GM23248 (cell line): Measurements from ENCODE around the gene MYO1A. TPM values are rescaled to one million over a fixed set of nuclear protein-coding genes. Genes with fewer than 3 reads are reported as not detected.
A peak's percentile ranks its signal among the peaks of the same experiment; 100 is the strongest.

Source experiments
- DNase-seq: peaks from one replicate; pipeline ENCODE4 v3.0.0-alpha.2; 2015
- H2AFZ ChIP-seq: fragments of 200-600 bp; sonication (generic); 2 replicates; pipeline ENCODE4 v1.6.1; 2016; ENCODE audit warnings: antibody characterized with exemption
- H3F3A ChIP-seq: fragments of 200-600 bp; sonication (generic); 2 replicates; pipeline ENCODE4 v1.6.1; 2016; ENCODE audit warnings: mild to moderate bottlenecking, antibody characterized with exemption, mixed run types; ENCODE audit not compliant: insufficient read depth
- H3K27ac ChIP-seq: fragments of 200-600 bp; sonication (generic); 2 replicates; pipeline ENCODE4 v1.5.1; 2016; ENCODE audit warnings: mild to moderate bottlenecking
- H3K27me3 ChIP-seq: fragments of 200-600 bp; sonication (generic); replicated peaks from 2 replicates; pipeline ENCODE4 v1.6.1; 2016; ENCODE audit warnings: mild to moderate bottlenecking; ENCODE audit not compliant: insufficient read depth
- H3K36me3 ChIP-seq: fragments of 200-600 bp; sonication (generic); 2 replicates; pipeline ENCODE4 v1.6.1; 2016; ENCODE audit warnings: low read depth, mild to moderate bottlenecking
- H3K4me1 ChIP-seq: fragments of 200-600 bp; sonication (generic); 2 replicates; pipeline ENCODE4 v1.6.1; 2016; ENCODE audit warnings: mild to moderate bottlenecking; ENCODE audit not compliant: insufficient read depth
- H3K4me2 ChIP-seq: fragments of 200-600 bp; sonication (generic); one replicate; pipeline ENCODE4 v1.6.1; 2016; ENCODE audit warnings: mild to moderate bottlenecking; ENCODE audit not compliant: unreplicated experiment
- H3K4me3 ChIP-seq: fragments of 200-600 bp; sonication (generic); 2 replicates; pipeline ENCODE4 v1.5.1; 2016; ENCODE audit warnings: mild to moderate bottlenecking
- H3K79me2 ChIP-seq: fragments of 200-600 bp; sonication (generic); 2 replicates; pipeline ENCODE4 v1.6.1; 2016; ENCODE audit warnings: mild to moderate bottlenecking; ENCODE audit not compliant: insufficient read depth
- H3K9ac ChIP-seq: fragments of 200-600 bp; sonication (generic); 2 replicates; pipeline ENCODE4 v1.6.1; 2016; ENCODE audit warnings: mild to moderate bottlenecking
- H3K9me2 ChIP-seq: fragments of 200-600 bp; sonication (generic); 2 replicates; pipeline ENCODE4 v1.6.1; 2016; ENCODE audit warnings: mixed run types, mild to moderate bottlenecking, moderate library complexity; ENCODE audit not compliant: insufficient read depth
- H3K9me3 ChIP-seq: fragments of 200-600 bp; sonication (generic); one replicate; pipeline ENCODE4 v1.6.1; 2017; ENCODE audit warnings: low read depth
- H4K20me1 ChIP-seq: fragments of 200-600 bp; sonication (generic); 2 replicates; pipeline ENCODE4 v1.6.0; 2016; ENCODE audit not compliant: insufficient read depth
- EZH2 ChIP-seq: fragments of 200-600 bp; sonication (generic); IDR thresholded peaks from 2 replicates; pipeline ENCODE4 v1.6.1; 2018; ENCODE audit warnings: antibody characterized with exemption, mild to moderate bottlenecking; ENCODE audit not compliant: insufficient read depth, poor library complexity, severe bottlenecking
- EZH2phosphoT487 ChIP-seq: fragments of 200-600 bp; sonication (generic); IDR thresholded peaks from 2 replicates; pipeline ENCODE4 v1.6.1; 2018; ENCODE audit warnings: antibody characterized with exemption, moderate library complexity, mild to moderate bottlenecking, low read depth; ENCODE audit not compliant: insufficient read depth
- WGBS, 2 experiments: methylation state at CpG; one replicate each; pipeline ENCODE4 v1.1.6; 2015 to 2017; ENCODE audit warnings: low lambda C conversion rate in 2 of 2, low coverage in 1 of 2; ENCODE audit errors: missing lambda C conversion rate in 2 of 2; 5-methylcytosine and 5-hydroxymethylcytosine counted together
- in situ Hi-C: fragments of 300-500 bp; cut with MboI; formaldehyde crosslinking; loops from 2 replicates; pipeline ENCODE4 v1.15.0; 2020
- polyA plus RNA-seq: library from polyadenylated mRNA; unstranded; fragments of >200 nt; fragmentation: Nextera tagmentation; extraction: Ambion mirVana; gene quantifications from 2 replicates; pipeline ENCODE4 v1.2.1, GENCODE V29; 2016
- total RNA-seq: library from RNA; depleted of rRNA; stranded (reverse); fragments of >200 nt; shearing (Covaris generic); gene quantifications from 2 replicates; pipeline ENCODE4 v1.2.3, GENCODE V29; 2014

Gene MYO1A
- total and polyA plus RNA-seq, 2 experiments from 2014 or later, result not detected

DNA sequence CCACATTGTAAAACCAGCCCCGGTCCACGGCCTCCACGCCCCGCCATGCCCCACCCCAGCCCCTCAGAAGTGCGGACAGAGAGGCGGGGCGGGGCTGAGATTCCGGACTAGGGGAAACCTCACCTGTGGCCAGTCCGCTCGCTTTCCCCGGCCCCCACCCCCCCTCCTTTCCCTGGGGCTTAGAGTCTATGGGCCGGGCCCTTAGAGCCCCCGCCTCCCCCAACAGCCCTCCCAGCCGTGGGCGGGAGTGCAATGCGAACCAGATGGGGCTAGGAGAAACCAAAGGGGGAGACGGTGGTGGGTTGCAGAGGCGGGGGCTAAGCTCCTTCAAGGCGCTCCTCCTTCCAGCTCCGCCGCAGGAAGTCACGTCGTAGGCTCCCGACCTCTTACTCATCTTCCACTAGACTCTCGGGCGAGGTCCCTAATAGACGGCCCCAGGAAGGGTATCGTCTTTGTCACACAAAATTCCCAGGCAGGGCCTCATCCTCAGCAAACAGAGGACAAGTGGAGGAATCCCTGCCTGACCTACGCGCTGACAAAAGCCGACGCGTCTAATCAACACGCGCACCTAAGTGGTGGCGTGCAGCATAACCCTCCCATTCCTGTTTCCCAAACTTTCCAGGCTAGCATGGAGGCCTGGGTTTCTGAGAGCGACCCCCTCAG lies 37.9 kb upstream of the MYO1A start:
- H3K27me3 ChIP-seq, result no peaks in the 10 kb centered on the region
- peak; percentile 95 for DNase-seq
- H3K4me2 ChIP-seq, result peak overlapping the region; percentile 81
- in situ Hi-C loops, result no loop called here
- H3K27ac ChIP-seq, result peak overlapping the region; percentile 99
- no peak overlapping the region for H2AFZ ChIP-seq
- H3K9me3 ChIP-seq, result no peaks in the 10 kb centered on the region
- H4K20me1 ChIP-seq, result no peaks in the 10 kb centered on the region
- H3K36me3 ChIP-seq, result peaks cover 17% of the 10 kb centered on the region
- WGBS, 2 experiments, result 0 to 1% methylated on average over 22 to 37 of the region's 37 CpGs
- H3K4me3 ChIP-seq, result peak overlapping the region; percentile 80
- H3F3A ChIP-seq, result peaks cover 33% of the 10 kb centered on the region
- peaks cover 21% of the 10 kb centered on the region for H3K4me1 ChIP-seq
- no peaks in the 10 kb centered on the region for H3K9me2 ChIP-seq
- TF ChIP-seq EZH2 (no peak), EZH2phosphoT487 (no peak)
- peak overlapping the region; percentile 91 for H3K9ac ChIP-seq
- H3K79me2 ChIP-seq, result peaks cover 37% of the 10 kb centered on the region

- Histone ChIP-seq H3F3A (peaks cover 29% of the 10 kb centered on the region), H3K27ac (peak overlapping the region; percentile 99), H3K27me3 (no peaks in the 10 kb centered on the region), H3K9me2 (no peaks in the 10 kb centered on the region), H3K4me1 (peaks cover 15% of the 10 kb centered on the region), H2AFZ (peak overlapping the region; percentile 68), H3K9me3 (no peaks in the 10 kb centered on the region), H3K4me3 (peak overlapping the region; percentile 80), H3K36me3 (peaks cover 10% of the 10 kb centered on the region; the same call in 1 of the 2 replicates), H3K79me2 (peaks cover 30% of the 10 kb centered on the region), H3K9ac (peak overlapping the region; percentile 91), H3K4me2 (peak overlapping the region; percentile 85), H4K20me1 (no peaks in the 10 kb centered on the region)
- peak; percentile 97 for DNase-seq
- WGBS, 2 experiments, result 1 to 2% methylated on average over 24 to 48 of the region's 52 CpGs
- in situ Hi-C loops, result no loop called here
- TF ChIP-seq EZH2phosphoT487 (no peak), EZH2 (no peak)
These were observed 37.2 kb upstream of the MYO1A start for GRCh38 chr12:57087010-57087690.

- Histone ChIP-seq H3K9ac (peak overlapping the region; percentile 91), H3K4me1 (peaks cover 11% of the 10 kb centered on the region), H3K9me3 (no peaks in the 10 kb centered on the region), H3K4me3 (peak overlapping the region; percentile 80), H3K4me2 (peak overlapping the region; percentile 85), H4K20me1 (no peaks in the 10 kb centered on the region), H3K9me2 (no peaks in the 10 kb centered on the region), H3F3A (peaks cover 29% of the 10 kb centered on the region), H3K79me2 (peaks cover 24% of the 10 kb centered on the region), H2AFZ (peak overlapping the region; percentile 68), H3K36me3 (peaks cover 4% of the 10 kb centered on the region; the same call in 1 of the 2 replicates), H3K27ac (peak overlapping the region; percentile 99), H3K27me3 (no peaks in the 10 kb centered on the region)
- 0 to 1% methylated on average over 14 of the region's 14 CpGs for WGBS, 2 experiments
- peak; percentile 78 for DNase-seq
- in situ Hi-C loops, result no loop called here
- no peak for TF ChIP-seq EZH2
- TF ChIP-seq EZH2phosphoT487, result no peak
These were observed 36.6 kb upstream of the MYO1A start for GRCh38 chr12:57086493-57087009.

DNA sequence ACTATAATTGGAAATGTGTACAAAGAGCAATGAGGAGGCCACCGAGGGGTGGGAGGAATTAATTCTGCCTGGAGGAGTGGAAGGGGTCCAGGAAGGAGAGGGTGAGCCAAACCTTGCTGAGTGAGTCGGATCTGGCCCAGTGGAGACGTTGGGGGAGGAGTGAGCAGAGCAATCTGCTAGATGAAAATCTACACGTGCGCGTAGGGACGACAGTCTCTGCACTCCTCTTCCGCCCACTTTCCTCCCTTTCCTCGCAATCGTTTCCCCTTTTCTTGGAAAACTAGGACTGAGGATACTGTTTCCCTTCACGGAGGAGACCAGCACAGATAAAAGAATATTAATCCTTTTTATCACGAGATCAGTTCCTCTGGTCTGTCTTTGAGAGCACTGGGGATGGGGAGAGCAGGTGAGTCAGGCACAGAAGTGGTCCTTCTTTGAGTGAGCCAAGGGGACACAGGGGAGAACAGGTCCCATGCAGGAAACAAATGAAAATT lies 36.1 kb upstream of the MYO1A start:
- 1 to 9% methylated on average over 12 of the region's 12 CpGs for WGBS, 2 experiments
- Histone ChIP-seq H4K20me1 (no peaks in the 10 kb centered on the region), H3K36me3 (no peaks in the 10 kb centered on the region; the same call in 1 of the 2 replicates), H3K9me2 (no peaks in the 10 kb centered on the region), H3K79me2 (peaks cover 19% of the 10 kb centered on the region), H3K4me2 (peak overlapping the region; percentile 85), H3K27me3 (no peaks in the 10 kb centered on the region), H3K4me1 (peaks cover 11% of the 10 kb centered on the region), H3K9ac (peak overlapping the region; percentile 91), H3K4me3 (peak overlapping the region; percentile 80), H3K9me3 (no peaks in the 10 kb centered on the region), H3F3A (peaks cover 29% of the 10 kb centered on the region), H2AFZ (peak overlapping the region; percentile 68), H3K27ac (peak overlapping the region; percentile 99)
- TF ChIP-seq EZH2phosphoT487 (no peak), EZH2 (no peak)
- in situ Hi-C loops, result no loop called here
- DNase-seq, result peak; percentile 81
